Type B pancreatic cell (in vitro differentiated cells): ENCODE measurements around the gene LILRA1. TPM values are rescaled to one million over a fixed set of nuclear protein-coding genes. Genes with fewer than 3 reads are reported as not detected.

ENCODE experiments used
- DNase-seq: peaks from one replicate; pipeline ENCODE4 v3.0.0; 2021; ENCODE audit warnings: mixed read lengths; ENCODE audit not compliant: unreplicated experiment; ENCODE audit errors: extremely low spot score
- H3K27ac Mint-ChIP-seq: 2 replicates; pipeline ENCODE4 v1.8.0; 2021; ENCODE audit warnings: mild to moderate bottlenecking, mixed read lengths
- H3K27me3 Mint-ChIP-seq: 2 replicates; pipeline ENCODE4 v1.8.0; 2021; ENCODE audit warnings: mixed read lengths
- H3K36me3 Mint-ChIP-seq: 2 replicates; pipeline ENCODE4 v1.8.0; 2021; ENCODE audit warnings: mixed read lengths
- H3K4me1 Mint-ChIP-seq: one replicate; pipeline ENCODE4 v1.8.0; 2021; ENCODE audit warnings: mixed read lengths; ENCODE audit not compliant: unreplicated experiment
- H3K4me3 Mint-ChIP-seq: 2 replicates; pipeline ENCODE4 v1.8.0; 2021; ENCODE audit warnings: mild to moderate bottlenecking, mixed read lengths
- H3K9me3 Mint-ChIP-seq: 2 replicates; pipeline ENCODE4 v1.8.0; 2021; ENCODE audit warnings: mixed read lengths
- total RNA-seq: library from RNA; stranded (reverse); gene quantifications from 2 replicates; pipeline ENCODE4 v1.2.1, GENCODE V29; 2021; ENCODE audit warnings: low replicate concordance
- TF ChIP-seq, protein P1 (sequence below): fragments of 200-600 bp; sonication (generic); conservative IDR thresholded peaks from 2 replicates; pipeline ENCODE4 v1.5.0; 2021; ENCODE audit warnings: antibody characterized with exemption, mild to moderate bottlenecking

LILRA1 gene
- total RNA-seq, 1 donor from 2014 or later: not detected

DNA sequence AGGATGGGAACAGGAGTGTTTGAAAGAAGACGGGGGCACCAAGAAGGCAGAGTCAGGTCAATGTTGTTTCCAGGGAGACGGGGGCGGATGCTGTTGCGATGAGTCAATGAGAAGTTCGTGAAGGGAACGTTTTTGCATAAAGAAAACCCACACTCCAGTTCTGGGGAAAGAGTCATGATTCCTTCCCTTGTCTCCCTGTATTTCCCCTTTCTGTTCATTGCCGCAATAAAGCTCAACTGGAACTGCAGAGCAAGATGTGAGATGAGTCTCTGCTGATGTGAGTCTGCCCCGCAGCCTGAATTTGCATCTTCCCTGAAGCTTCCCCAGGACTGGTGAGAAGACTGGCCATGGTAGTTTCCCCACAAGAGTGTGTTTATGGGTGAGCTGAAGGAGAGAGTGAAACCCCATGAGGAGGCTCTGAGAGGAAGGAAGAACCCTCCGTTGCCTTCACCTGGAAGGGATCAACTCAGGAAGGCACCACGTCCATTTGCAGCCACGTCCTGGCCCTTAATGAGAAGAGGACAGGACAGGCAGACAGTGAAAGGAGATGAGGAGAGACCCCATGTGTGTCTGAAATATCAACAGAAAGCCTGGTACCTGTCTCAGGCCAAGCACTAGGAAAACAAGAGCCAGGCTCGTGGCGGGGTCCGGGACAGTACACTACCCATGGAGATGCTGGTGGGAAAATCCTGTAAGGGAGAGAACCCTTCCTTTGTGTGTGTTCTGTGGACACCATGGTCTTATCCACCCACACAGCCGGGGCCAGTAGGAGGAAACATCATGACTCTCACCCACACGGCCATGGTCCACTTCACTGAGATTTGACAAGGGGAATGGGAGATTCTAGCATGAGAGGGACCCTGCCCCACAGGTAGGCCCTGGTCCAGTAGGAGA lies 13.7 kb downstream of the LILRA1 start:
- H3K9me3 Mint-ChIP-seq: peaks cover 16% of the 10 kb centered on the region
- no peaks in the 10 kb centered on the region for H3K27me3 Mint-ChIP-seq
- H3K27ac Mint-ChIP-seq: no peak overlapping the region
- H3K4me3 Mint-ChIP-seq: no peak overlapping the region
- DNase-seq: no peak
- no peaks in the 10 kb centered on the region for H3K36me3 Mint-ChIP-seq
- no peaks in the 10 kb centered on the region for H3K4me1 Mint-ChIP-seq
- TF ChIP-seq, protein P1, sequence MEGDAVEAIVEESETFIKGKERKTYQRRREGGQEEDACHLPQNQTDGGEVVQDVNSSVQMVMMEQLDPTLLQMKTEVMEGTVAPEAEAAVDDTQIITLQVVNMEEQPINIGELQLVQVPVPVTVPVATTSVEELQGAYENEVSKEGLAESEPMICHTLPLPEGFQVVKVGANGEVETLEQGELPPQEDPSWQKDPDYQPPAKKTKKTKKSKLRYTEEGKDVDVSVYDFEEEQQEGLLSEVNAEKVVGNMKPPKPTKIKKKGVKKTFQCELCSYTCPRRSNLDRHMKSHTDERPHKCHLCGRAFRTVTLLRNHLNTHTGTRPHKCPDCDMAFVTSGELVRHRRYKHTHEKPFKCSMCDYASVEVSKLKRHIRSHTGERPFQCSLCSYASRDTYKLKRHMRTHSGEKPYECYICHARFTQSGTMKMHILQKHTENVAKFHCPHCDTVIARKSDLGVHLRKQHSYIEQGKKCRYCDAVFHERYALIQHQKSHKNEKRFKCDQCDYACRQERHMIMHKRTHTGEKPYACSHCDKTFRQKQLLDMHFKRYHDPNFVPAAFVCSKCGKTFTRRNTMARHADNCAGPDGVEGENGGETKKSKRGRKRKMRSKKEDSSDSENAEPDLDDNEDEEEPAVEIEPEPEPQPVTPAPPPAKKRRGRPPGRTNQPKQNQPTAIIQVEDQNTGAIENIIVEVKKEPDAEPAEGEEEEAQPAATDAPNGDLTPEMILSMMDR: no peak

DNA sequence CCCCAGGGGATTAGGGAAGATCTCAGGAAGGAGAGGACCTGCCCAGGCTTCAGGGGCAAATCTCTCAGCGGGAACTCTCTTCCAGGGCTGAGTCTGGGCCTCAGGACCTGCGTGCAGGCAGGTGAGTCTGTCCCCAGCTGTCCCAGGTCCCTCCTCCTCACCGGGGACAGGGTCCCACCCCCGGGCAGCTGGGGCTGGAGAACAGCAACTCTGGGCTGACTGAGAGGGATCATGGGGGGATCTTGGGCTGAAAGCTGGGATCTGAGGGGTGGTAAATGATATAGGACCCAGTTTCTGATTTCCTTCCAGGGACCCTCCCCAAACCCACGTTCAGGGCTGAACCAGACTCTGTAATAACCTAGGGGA lies 14.3 kb downstream of the LILRA1 start:
- Mint-ChIP-seq H3K27me3 (no peaks in the 10 kb centered on the region), H3K4me1 (no peaks in the 10 kb centered on the region), H3K9me3 (peaks cover 16% of the 10 kb centered on the region), H3K36me3 (no peaks in the 10 kb centered on the region), H3K27ac (no peak overlapping the region), H3K4me3 (no peak overlapping the region)
- TF ChIP-seq, protein P1: no peak
- no peak for DNase-seq

- no peak overlapping the region for H3K4me3 Mint-ChIP-seq
- DNase-seq: no peak
- H3K36me3 Mint-ChIP-seq: no peaks in the 10 kb centered on the region
- H3K27ac Mint-ChIP-seq: no peak overlapping the region
- H3K27me3 Mint-ChIP-seq: no peaks in the 10 kb centered on the region
- H3K4me1 Mint-ChIP-seq: no peaks in the 10 kb centered on the region
- peaks cover 16% of the 10 kb centered on the region for H3K9me3 Mint-ChIP-seq
- TF ChIP-seq, protein P1: no peak
Observed at GRCh38 chr19:54608205-54608604, 14.8 kb downstream of the LILRA1 start.

- Mint-ChIP-seq H3K27me3 (no peaks in the 10 kb centered on the region), H3K4me3 (no peak overlapping the region), H3K4me1 (no peaks in the 10 kb centered on the region), H3K9me3 (peaks cover 16% of the 10 kb centered on the region), H3K36me3 (no peaks in the 10 kb centered on the region), H3K27ac (no peak overlapping the region)
- TF ChIP-seq, protein P1: no peak
- DNase-seq: no peak
Observed at GRCh38 chr19:54608792-54609191, 15.4 kb downstream of the LILRA1 start.

- Mint-ChIP-seq H3K9me3 (peaks cover 16% of the 10 kb centered on the region), H3K27me3 (no peaks in the 10 kb centered on the region), H3K27ac (no peak overlapping the region), H3K4me3 (no peak overlapping the region), H3K36me3 (no peaks in the 10 kb centered on the region), H3K4me1 (no peaks in the 10 kb centered on the region)
- DNase-seq: no peak
- TF ChIP-seq, protein P1: no peak
Observed at GRCh38 chr19:54609356-54609791, 15.9 kb downstream of the LILRA1 start.
